Stimulated activated CD4-positive, alpha-beta T cell treated with anti-CD3 and anti-CD28 coated beads, Interleukin-4, amount 100 ng/mL, for 24 hours (primary cell): ENCODE measurements around the gene ABLIM2.

ENCODE experiments used
- DNase-seq: peaks from one replicate; pipeline ENCODE4 v3.0.0-alpha.2; 2020

Gene ABLIM2

GRCh38 chr4:8039290-8039689, 119.3 kb downstream of the ABLIM2 start:
- no peak for DNase-seq

GRCh38 chr4:8038719-8039251, 119.8 kb downstream of the ABLIM2 start:
- no peak for DNase-seq

GRCh38 chr4:8038083-8038482, 120.5 kb downstream of the ABLIM2 start:
- no peak for DNase-seq

- DNase-seq = no peak
Observed at GRCh38 chr4:8037150-8037769, 121.4 kb downstream of the ABLIM2 start.

- no peak for DNase-seq
Observed at GRCh38 chr4:8035371-8035780, 123.2 kb downstream of the ABLIM2 start.

GRCh38 chr4:8033829-8034528, 124.6 kb downstream of the ABLIM2 start:
- no peak for DNase-seq

GRCh38 chr4:8033067-8033755, 125.4 kb downstream of the ABLIM2 start:
- no peak for DNase-seq

- DNase-seq = no peak
Observed at GRCh38 chr4:8032381-8032780, 126.2 kb downstream of the ABLIM2 start.

GRCh38 chr4:8030121-8030781, 128.4 kb downstream of the ABLIM2 start:
- DNase-seq = no peak

- DNase-seq = no peak
Observed at GRCh38 chr4:8029689-8030088, 128.9 kb downstream of the ABLIM2 start.

- DNase-seq = no peak
Observed at GRCh38 chr4:8028884-8029568, 129.6 kb downstream of the ABLIM2 start.

- DNase-seq = no peak
Observed at GRCh38 chr4:8028368-8028767, 130.2 kb downstream of the ABLIM2 start.

- no peak for DNase-seq
Observed at GRCh38 chr4:8026453-8026852, 132.2 kb downstream of the ABLIM2 start.

GRCh38 chr4:8025668-8026067, 132.9 kb downstream of the ABLIM2 start:
- no peak for DNase-seq

- no peak for DNase-seq
Observed at GRCh38 chr4:8024073-8024786, 134.4 kb downstream of the ABLIM2 start.

- DNase-seq = no peak
Observed at GRCh38 chr4:8023696-8024033, 134.9 kb downstream of the ABLIM2 start.

- DNase-seq = no peak
Observed at GRCh38 chr4:8022767-8023695, 135.6 kb downstream of the ABLIM2 start.

- no peak for DNase-seq
Observed at GRCh38 chr4:8021796-8022195, 136.8 kb downstream of the ABLIM2 start.

GRCh38 chr4:8019396-8020365, 138.9 kb downstream of the ABLIM2 start:
- DNase-seq = no peak

GRCh38 chr4:8016527-8016926, 142.1 kb downstream of the ABLIM2 start:
- DNase-seq = no peak
